GM10266 (cell line): ENCODE data around the gene LIN28B.

Experiments
- DNase-seq: peaks from one replicate; pipeline ENCODE4 v3.0.0; 2012; ENCODE audit errors: extremely low spot score
- CTCF ChIP-seq: IDR thresholded peaks from 2 replicates; pipeline ENCODE4 v1.5.1; 2012; ENCODE audit warnings: mild to moderate bottlenecking, low read depth; ENCODE audit not compliant: control insufficient read depth, insufficient read depth; ENCODE audit errors: missing control alignments

LIN28B gene

GRCh38 chr6:105022416-105022815 lies 65.5 kb downstream of the LIN28B start:
- no peak for DNase-seq
- no peak for TF ChIP-seq CTCF

GRCh38 chr6:105024803-105025202 lies 67.9 kb downstream of the LIN28B start:
- no peak for TF ChIP-seq CTCF
- DNase-seq = no peak

DNA sequence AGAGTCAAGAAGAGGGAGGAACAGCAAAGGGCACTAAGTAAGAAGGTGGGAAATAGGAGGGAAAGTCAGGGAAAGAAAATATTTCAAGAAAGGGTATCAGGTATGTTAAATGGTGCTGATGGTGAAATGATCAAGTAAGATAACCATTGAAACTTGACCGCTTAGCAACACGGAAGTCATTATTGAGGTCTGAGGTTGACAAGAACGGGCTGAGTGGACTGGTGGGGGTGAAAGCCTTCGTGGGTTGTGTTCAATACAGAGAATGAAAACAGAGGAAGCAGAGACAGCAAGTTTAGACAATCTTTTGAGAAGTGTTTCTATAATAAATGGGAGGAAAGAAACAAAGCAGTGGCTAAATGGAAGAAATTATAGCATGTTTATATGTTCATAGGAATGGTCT lies 72.0 kb downstream of the LIN28B start:
- DNase-seq = no peak
- TF ChIP-seq CTCF = no peak

GRCh38 chr6:105029581-105029980 lies 72.7 kb downstream of the LIN28B start:
- DNase-seq = no peak
- TF ChIP-seq CTCF = no peak

GRCh38 chr6:105034470-105034869 lies 77.6 kb downstream of the LIN28B start:
- DNase-seq = no peak

GRCh38 chr6:105035299-105035698 lies 78.4 kb downstream of the LIN28B start:
- TF ChIP-seq CTCF = no peak
- DNase-seq = no peak

More at GRCh38 chr6:105034470-105034869, 77.6 kb downstream of the LIN28B start:
- no peak for TF ChIP-seq CTCF

DNA sequence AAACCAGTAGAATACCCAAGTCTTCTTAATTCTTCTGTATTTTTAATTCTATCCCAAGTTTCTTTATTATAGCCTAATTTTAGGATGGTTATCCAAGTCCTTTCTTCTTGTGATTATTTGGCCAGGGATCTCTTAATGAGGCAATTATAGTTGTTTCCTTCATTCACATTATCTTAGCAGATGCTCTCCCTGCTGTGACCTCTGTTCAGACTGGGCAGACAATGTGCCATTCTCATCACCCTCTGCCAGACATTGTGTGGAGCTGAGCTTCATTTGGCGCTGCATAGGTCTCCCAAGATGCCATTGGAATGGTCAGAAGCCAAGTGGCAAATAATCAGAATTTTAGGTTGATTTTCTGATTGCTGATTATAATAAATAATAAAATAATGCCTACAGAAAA lies 79.4 kb downstream of the LIN28B start:
- TF ChIP-seq CTCF = no peak
- DNase-seq = no peak
